NB4 (cell line): ENCODE measurements around the gene HTR3A.

Experiments
- MYC ChIP-seq: IDR thresholded peaks from 2 replicates; pipeline ENCODE4 v1.6.1; 2011; ENCODE audit warnings: low read depth, low read length
- POLR2A ChIP-seq: IDR thresholded peaks from 2 replicates; pipeline ENCODE4 v1.6.1; 2011; ENCODE audit warnings: mild to moderate bottlenecking; ENCODE audit not compliant: insufficient read length; ENCODE audit errors: extremely low read depth
- TF ChIP-seq, protein P1 (sequence below): IDR thresholded peaks from one replicate; pipeline ENCODE4 v1.5.1; 2012; ENCODE audit warnings: low read depth, low read length
- TF ChIP-seq, protein P2 (sequence below): IDR thresholded peaks from 2 replicates; pipeline ENCODE4 v1.6.1; 2011; ENCODE audit warnings: low read depth, low read length

DNA sequence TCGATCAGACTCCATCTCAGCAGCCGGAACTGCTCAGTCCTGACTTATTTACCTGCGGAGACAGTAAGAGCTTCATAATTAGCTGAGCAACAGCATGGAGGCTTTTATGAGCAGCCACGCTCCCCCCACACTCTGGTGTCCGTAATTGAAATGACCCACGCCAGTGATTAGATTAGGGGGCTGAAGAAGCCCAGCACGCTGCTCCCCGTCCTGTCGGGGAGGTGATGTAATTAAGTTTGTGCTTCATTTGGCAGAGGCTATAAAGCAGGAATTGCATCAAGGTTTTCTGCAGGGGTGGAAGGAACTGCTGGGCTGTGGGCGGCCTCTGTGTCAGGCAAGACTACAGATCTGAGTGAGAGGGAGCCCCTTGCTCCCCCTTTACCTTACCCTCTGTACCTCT is 22.8 kb upstream of the HTR3A start:
- TF ChIP-seq, protein P1, sequence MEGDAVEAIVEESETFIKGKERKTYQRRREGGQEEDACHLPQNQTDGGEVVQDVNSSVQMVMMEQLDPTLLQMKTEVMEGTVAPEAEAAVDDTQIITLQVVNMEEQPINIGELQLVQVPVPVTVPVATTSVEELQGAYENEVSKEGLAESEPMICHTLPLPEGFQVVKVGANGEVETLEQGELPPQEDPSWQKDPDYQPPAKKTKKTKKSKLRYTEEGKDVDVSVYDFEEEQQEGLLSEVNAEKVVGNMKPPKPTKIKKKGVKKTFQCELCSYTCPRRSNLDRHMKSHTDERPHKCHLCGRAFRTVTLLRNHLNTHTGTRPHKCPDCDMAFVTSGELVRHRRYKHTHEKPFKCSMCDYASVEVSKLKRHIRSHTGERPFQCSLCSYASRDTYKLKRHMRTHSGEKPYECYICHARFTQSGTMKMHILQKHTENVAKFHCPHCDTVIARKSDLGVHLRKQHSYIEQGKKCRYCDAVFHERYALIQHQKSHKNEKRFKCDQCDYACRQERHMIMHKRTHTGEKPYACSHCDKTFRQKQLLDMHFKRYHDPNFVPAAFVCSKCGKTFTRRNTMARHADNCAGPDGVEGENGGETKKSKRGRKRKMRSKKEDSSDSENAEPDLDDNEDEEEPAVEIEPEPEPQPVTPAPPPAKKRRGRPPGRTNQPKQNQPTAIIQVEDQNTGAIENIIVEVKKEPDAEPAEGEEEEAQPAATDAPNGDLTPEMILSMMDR = no peak
- no peak for TF ChIP-seq POLR2A
- TF ChIP-seq, protein P2, sequence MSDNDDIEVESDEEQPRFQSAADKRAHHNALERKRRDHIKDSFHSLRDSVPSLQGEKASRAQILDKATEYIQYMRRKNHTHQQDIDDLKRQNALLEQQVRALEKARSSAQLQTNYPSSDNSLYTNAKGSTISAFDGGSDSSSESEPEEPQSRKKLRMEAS = no peak
- no peak for TF ChIP-seq MYC
